Measurements from ENCODE around the gene CFAP43. TPM values are rescaled to one million over a fixed set of nuclear protein-coding genes. Genes with fewer than 3 reads are reported as not detected.

Gene CFAP43
- total RNA-seq, 1 donor from 2014 or later = 0.63 TPM

DNA sequence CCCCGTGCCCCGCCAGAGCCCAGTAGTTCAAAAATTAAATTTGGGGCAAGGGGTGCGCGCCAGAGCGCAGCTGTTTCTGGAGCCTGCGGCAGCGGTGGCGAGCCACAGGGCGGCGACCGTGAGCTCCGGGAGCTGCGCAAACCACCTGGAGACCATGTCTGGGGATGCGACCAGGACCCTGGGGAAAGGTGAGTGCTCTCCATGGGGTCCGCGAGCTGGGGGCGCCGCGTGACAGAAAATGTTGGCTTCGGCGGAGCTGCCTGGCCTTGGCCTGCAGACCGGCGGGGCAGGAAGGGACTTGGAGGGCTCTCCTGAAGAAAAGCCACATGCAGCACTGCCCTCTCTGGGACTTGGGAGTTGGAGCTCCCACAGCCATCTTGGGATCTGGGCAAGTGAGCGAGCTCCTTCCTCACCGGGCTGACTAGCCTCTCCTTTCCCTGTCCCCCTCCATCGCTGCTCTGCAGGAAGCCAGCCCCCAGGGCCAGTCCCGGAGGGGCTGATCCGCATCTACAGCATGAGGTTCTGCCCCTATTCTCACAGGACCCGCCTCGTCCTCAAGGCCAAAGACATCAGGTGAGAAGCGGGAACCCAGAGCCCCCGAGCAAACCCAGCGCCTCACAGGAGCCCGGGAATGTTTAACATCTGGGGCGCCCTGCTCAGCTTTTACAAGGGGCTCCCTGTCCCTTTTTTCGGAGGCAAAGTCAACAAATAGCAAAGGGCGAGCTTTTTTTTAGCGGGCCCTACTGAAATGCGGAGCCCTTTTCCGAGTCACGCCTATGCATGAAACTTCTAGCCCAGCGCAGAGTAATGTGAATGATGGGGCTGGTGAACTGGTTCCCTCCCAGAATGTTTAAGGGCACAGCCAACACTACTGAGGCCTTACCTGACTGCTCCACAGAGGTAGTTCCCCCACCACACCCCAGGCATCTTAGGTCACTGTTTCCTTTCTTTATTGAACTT lies 42.9 kb upstream of the CFAP43 start:
- Mint-ChIP-seq H3K4me3 (no peak overlapping the region), H3K27ac (ENCODE audit: unreplicated experiment) (no peak overlapping the region), H3K27me3 (ENCODE audit: low read depth) (peaks cover 49% of the 10 kb centered on the region), H3K4me1 (no peaks in the 10 kb centered on the region), H3K36me3 (ENCODE audit: low read depth) (no peaks in the 10 kb centered on the region), H3K9me3 (no peaks in the 10 kb centered on the region)
- TF ChIP-seq, protein P1, sequence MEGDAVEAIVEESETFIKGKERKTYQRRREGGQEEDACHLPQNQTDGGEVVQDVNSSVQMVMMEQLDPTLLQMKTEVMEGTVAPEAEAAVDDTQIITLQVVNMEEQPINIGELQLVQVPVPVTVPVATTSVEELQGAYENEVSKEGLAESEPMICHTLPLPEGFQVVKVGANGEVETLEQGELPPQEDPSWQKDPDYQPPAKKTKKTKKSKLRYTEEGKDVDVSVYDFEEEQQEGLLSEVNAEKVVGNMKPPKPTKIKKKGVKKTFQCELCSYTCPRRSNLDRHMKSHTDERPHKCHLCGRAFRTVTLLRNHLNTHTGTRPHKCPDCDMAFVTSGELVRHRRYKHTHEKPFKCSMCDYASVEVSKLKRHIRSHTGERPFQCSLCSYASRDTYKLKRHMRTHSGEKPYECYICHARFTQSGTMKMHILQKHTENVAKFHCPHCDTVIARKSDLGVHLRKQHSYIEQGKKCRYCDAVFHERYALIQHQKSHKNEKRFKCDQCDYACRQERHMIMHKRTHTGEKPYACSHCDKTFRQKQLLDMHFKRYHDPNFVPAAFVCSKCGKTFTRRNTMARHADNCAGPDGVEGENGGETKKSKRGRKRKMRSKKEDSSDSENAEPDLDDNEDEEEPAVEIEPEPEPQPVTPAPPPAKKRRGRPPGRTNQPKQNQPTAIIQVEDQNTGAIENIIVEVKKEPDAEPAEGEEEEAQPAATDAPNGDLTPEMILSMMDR (conservative IDR thresholded peaks at IDR 0.05) = peak; percentile 83
- DNase-seq (ENCODE audit: low read depth, low spot score) = peak; percentile 34

DNA sequence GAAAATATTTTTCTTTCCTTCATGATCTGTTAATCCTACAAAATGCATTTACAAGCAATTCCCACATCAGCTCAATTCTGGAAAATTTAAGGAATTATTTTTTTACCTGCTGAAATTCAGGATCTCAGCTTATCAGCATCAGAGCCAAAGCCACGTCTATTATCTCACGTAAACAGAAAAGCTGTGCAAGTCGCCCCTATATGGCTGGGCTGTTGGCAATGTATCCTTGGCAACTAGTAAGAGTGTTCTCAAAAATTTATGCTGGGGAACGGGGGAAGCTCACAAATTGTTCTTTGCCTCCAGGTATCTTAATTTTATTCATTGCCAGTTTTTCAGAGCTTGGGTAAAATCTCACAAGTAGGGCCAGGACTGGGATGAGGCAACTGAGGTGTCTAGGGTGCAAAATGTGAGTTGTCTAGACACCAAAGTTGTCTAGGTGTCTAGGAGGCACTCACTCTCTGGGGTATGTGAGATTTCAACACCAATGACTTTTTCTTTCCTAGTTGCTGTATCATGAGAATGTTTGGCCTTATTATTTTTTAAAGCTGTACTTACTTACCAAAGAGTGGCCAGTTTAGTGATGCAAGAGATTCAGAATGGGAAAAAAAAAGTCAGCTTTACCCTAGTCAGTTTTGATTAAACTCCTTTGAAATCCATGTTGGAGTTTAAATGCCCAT lies 41.9 kb upstream of the CFAP43 start:
- Mint-ChIP-seq H3K27ac (ENCODE audit: unreplicated experiment) (no peak overlapping the region), H3K27me3 (ENCODE audit: low read depth) (peaks cover 50% of the 10 kb centered on the region), H3K4me1 (peaks cover 7% of the 10 kb centered on the region), H3K36me3 (ENCODE audit: low read depth) (no peaks in the 10 kb centered on the region), H3K9me3 (no peaks in the 10 kb centered on the region), H3K4me3 (no peak overlapping the region)
- TF ChIP-seq, protein P1 (conservative IDR thresholded peaks at IDR 0.05) = no peak
- no peak for DNase-seq (ENCODE audit: low read depth, low spot score)

DNA sequence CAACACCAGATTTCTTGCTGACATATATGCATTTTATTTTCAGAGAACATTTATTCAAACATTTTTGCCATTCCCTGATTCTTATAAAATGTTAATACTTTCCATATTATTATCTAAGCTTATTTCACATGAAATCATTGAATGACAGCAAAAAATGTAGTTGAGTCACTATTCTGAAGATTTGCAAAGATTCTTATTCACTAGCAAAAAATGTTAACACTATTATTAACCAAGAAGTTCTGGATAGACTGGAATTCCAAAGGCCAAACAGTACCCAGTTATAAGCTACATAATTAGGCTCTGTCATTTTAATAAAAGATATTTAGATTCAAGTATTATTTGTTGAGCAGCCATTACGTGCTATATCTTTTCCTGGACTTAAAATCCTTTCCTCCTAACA lies 41.1 kb upstream of the CFAP43 start:
- Mint-ChIP-seq H3K27ac (ENCODE audit: unreplicated experiment) (no peak overlapping the region), H3K36me3 (ENCODE audit: low read depth) (no peaks in the 10 kb centered on the region), H3K27me3 (ENCODE audit: low read depth) (peaks cover 51% of the 10 kb centered on the region), H3K4me3 (no peak overlapping the region), H3K4me1 (peaks cover 15% of the 10 kb centered on the region), H3K9me3 (no peaks in the 10 kb centered on the region)
- no peak for DNase-seq (ENCODE audit: low read depth, low spot score)
- TF ChIP-seq, protein P1 (conservative IDR thresholded peaks at IDR 0.05) = no peak

DNA sequence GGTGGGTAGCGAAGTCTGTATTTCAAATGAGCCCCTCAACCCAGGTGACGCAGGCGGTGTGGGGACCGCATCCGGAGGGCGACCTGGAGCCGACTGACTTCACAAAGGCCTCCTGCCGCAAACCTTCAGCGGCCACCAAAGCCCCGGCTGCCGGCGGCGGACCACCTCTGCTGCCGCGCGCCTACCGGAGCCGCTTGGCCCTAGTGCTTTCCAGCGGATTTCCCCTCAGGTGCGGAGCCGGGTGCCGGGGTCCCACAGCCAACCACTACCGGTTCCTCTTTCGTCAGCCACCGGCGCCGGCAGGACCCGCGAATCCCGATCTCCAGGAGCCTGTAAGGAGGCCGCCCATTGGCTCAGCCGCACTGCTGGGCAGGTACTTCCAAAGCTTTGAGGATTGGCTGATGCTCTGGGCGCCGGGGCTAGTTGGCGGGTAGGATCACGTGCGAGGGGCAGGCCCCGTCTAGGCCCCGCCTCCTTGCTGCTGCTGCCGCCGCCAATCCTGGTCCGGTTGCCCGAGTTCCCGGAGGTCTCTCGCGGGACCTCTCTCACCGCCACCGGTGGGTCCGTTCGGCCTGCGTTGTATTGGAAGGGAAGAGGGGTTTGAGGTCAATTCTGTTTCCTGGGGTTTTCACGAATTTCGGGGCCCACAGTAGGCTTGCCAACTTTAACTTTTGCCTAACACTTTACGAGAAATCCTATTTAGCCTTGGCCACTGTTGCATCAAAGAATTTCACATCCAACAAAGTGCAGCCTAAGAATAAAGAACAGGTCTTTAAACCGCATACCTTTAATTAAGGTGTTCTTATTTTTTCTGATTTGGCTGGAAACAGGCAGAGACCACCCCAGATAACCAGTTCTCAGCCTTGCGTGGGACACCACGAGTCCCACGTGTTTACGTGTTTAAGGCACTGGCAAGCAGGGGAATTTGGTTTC lies 36.8 kb upstream of the CFAP43 start, which contains the start of gene GSTO2:
Gene GSTO2, plus strand, starts transcription at position 472 of the 933 bp plus-strand sequence. CDS start 5,732 bp downstream, outside the sequence.
- peaks cover 21% of the 10 kb centered on the region for H3K4me1 Mint-ChIP-seq
- H3K9me3 Mint-ChIP-seq = no peaks in the 10 kb centered on the region
- H3K27ac Mint-ChIP-seq (ENCODE audit: unreplicated experiment) = peak within 1 kb of the TSS; percentile 96
- TF ChIP-seq, protein P1 (conservative IDR thresholded peaks at IDR 0.05) = no peak
- H3K36me3 Mint-ChIP-seq (ENCODE audit: low read depth) = peaks cover 9% of the 10 kb centered on the region
- peak; percentile 92 for DNase-seq (ENCODE audit: low read depth, low spot score)
- H3K4me3 Mint-ChIP-seq = peak within 1 kb of the TSS; percentile 94
- peaks cover 21% of the 10 kb centered on the region for H3K27me3 Mint-ChIP-seq (ENCODE audit: low read depth)

DNA sequence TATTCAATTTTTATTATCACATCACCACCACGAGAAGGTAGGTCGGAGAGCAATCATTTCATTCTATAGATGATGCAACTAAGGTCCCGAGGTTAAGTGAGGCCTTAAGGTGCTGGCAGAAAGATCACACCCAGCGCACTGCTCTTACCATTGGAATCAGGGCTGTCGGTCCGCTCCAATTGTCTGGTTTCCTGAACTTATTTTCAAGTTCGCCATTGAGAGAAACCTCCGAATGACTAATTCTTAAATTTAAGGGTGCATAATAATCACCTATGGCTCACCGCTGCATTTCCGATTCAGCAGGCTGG lies 36.2 kb upstream of the CFAP43 start:
- Mint-ChIP-seq H3K4me1 (peaks cover 21% of the 10 kb centered on the region), H3K27me3 (ENCODE audit: low read depth) (peaks cover 16% of the 10 kb centered on the region), H3K4me3 (peak overlapping the region; percentile 94), H3K9me3 (no peaks in the 10 kb centered on the region), H3K36me3 (ENCODE audit: low read depth) (peaks cover 10% of the 10 kb centered on the region), H3K27ac (ENCODE audit: unreplicated experiment) (peak overlapping the region; percentile 96)
- TF ChIP-seq, protein P1 (conservative IDR thresholded peaks at IDR 0.05) = no peak
- no peak for DNase-seq (ENCODE audit: low read depth, low spot score)
